ENCODE measurements around the gene TNRC18. TPM values are rescaled to one million over a fixed set of nuclear protein-coding genes. Genes with fewer than 3 reads are reported as not detected.

The TNRC18 gene
- total and polyA plus RNA-seq, 2 of the 8 experiments (the other 6 are each of a cell fraction or from before 2014, with no cell fraction given), result 1.7 to 8.6 TPM

DNA sequence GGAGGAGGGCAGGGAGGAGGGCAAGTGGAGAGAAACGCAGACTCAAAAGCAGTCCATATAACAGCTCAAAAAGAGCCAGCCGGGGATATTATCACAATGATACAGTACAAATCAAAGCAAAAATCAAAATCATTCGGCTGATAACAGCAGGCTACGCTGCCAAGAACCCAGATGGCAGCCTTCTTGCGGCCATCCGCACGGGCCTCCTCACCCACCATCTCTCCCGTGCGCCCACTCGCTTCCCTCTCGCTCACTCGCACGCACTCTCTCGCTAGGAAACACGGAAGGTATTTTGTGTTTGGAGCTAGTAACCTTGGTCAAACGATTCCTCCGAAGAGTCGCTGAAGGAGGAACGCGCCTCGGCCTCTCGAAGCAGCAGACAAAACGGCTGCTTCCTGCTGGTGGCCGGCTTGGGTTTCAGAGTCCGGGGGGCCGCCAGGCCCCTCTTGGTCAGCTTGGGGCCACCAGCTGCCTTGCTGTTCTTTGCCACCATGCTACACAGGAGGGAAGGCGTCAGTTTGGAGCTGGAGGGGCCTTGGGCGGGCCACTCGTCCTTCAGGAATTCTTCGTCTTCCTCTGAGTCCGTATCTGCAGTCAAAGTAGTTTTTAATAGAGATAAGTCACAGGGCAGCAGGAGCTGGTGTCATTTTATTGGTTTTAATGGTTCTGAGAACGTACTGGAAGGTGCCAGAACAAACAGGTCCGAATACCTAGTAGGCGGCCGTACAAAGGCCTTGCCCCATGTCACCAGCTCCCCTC, 71.9 kb downstream of the TNRC18 start (continued):
- peak; percentile 46; the same call in 1 of the 2 replicates for TF ChIP-seq SUZ12 (IDR thresholded peaks at IDR 0.05; ENCODE audit: low read length)
- 0 out of 2 replicates have a peak, but pooled peaks have one; percentile 41 for TF ChIP-seq GABPA (IDR thresholded peaks at IDR 0.05; ENCODE audit: borderline replicate concordance, insufficient read depth, low read length)
- no peak for TF ChIP-seq CREB1 (IDR thresholded peaks at IDR 0.05)
- TF ChIP-seq ASH2L (IDR thresholded peaks at IDR 0.05; ENCODE audit: low read length), result no peak
- no peak for TF ChIP-seq SAP30 (IDR thresholded peaks at IDR 0.05; ENCODE audit: insufficient read depth, insufficient replicate concordance, low read length)
- TF ChIP-seq YY1 (IDR thresholded peaks at IDR 0.05; ENCODE audit: low read depth, low read length), result no peak
- TF ChIP-seq TEAD4 (IDR thresholded peaks at IDR 0.05; ENCODE audit: low read depth, low read length), result no peak
- no peak for TF ChIP-seq KDM5A (IDR thresholded peaks at IDR 0.05; ENCODE audit: low read length)
- TF ChIP-seq KDM4A (IDR thresholded peaks at IDR 0.05; ENCODE audit: low read depth, low read length, severe bottlenecking), result peak; percentile 28
- peak; percentile 52 for TF ChIP-seq EZH2 (IDR thresholded peaks at IDR 0.05; ENCODE audit: low read depth, low read length, severe bottlenecking)
